Measurements from ENCODE around the gene INPP4B.

INPP4B gene

GRCh38 chr4:142567620-142568451 is 278.3 kb downstream of the INPP4B start:
- no peak for DNase-seq

- DNase-seq: no peak
Observed at GRCh38 chr4:142567199-142567598, 278.9 kb downstream of the INPP4B start.

- DNase-seq: no peak
Observed at GRCh38 chr4:142566777-142567176, 279.3 kb downstream of the INPP4B start.

- DNase-seq: no peak
Observed at GRCh38 chr4:142566243-142566642, 279.9 kb downstream of the INPP4B start.

GRCh38 chr4:142565771-142566170 is 280.3 kb downstream of the INPP4B start:
- DNase-seq: no peak

- DNase-seq: no peak
Observed at GRCh38 chr4:142563682-142564291, 282.3 kb downstream of the INPP4B start.

GRCh38 chr4:142559986-142560385 is 286.1 kb downstream of the INPP4B start:
- DNase-seq: no peak

GRCh38 chr4:142558851-142559250 is 287.2 kb downstream of the INPP4B start:
- DNase-seq: no peak

GRCh38 chr4:142557239-142557801 is 288.8 kb downstream of the INPP4B start:
- no peak for DNase-seq

- DNase-seq: no peak
Observed at GRCh38 chr4:142556570-142557238, 289.4 kb downstream of the INPP4B start.

- DNase-seq: no peak
Observed at GRCh38 chr4:142556048-142556447, 290.1 kb downstream of the INPP4B start.

- DNase-seq: no peak
Observed at GRCh38 chr4:142554412-142554811, 291.7 kb downstream of the INPP4B start.

GRCh38 chr4:142551517-142552305 is 294.4 kb downstream of the INPP4B start:
- no peak for DNase-seq

GRCh38 chr4:142550965-142551364 is 295.1 kb downstream of the INPP4B start:
- no peak for DNase-seq

- DNase-seq: no peak
Observed at GRCh38 chr4:142549726-142550463, 296.2 kb downstream of the INPP4B start.

GRCh38 chr4:142549248-142549647 is 296.9 kb downstream of the INPP4B start:
- no peak for DNase-seq

GRCh38 chr4:142548491-142548890 is 297.6 kb downstream of the INPP4B start:
- no peak for DNase-seq

- no peak for DNase-seq
Observed at GRCh38 chr4:142547974-142548373, 298.1 kb downstream of the INPP4B start.

- DNase-seq: no peak
Observed at GRCh38 chr4:142544594-142544993, 301.5 kb downstream of the INPP4B start.

GRCh38 chr4:142544039-142544438 is 302.1 kb downstream of the INPP4B start:
- no peak for DNase-seq

- DNase-seq: no peak
Observed at GRCh38 chr4:142540483-142540804, 305.7 kb downstream of the INPP4B start.

GRCh38 chr4:142539796-142540482 is 306.2 kb downstream of the INPP4B start:
- no peak for DNase-seq
